GM12878 (cell line): Measurements from ENCODE around the gene CD58. TPM values are rescaled to one million over a fixed set of nuclear protein-coding genes. Genes with fewer than 3 reads are reported as not detected.

Source experiments
- FOS ChIP-seq: IDR thresholded peaks from 3 replicates; pipeline ENCODE4 v1.6.1; 2011; ENCODE audit warnings: borderline replicate concordance; ENCODE audit not compliant: insufficient read length; ENCODE audit errors: extremely low read depth
- KDM1A ChIP-seq: fragments of 200-600 bp; sonication (generic); IDR thresholded peaks from 2 replicates; pipeline ENCODE4 v1.6.1; 2016; ENCODE audit warnings: borderline replicate concordance
- LARP7 ChIP-seq: fragments of 450-650 bp; IDR thresholded peaks from 2 replicates; pipeline ENCODE4 v1.6.1; 2017; ENCODE audit warnings: mild to moderate bottlenecking
- MEF2A ChIP-seq: IDR thresholded peaks from 2 replicates; pipeline ENCODE4 v1.6.1; 2011; ENCODE audit warnings: low read depth, mild to moderate bottlenecking, low read length, moderate library complexity; ENCODE audit not compliant: insufficient read depth
- MEF2B ChIP-seq: fragments of 450-650 bp; IDR thresholded peaks from 2 replicates; pipeline ENCODE4 v1.6.1; 2018; ENCODE audit warnings: mild to moderate bottlenecking, moderate library complexity; ENCODE audit not compliant: partially characterized antibody, poor library complexity, severe bottlenecking
- NR2C1 ChIP-seq: fragments of 450-650 bp; IDR thresholded peaks from 2 replicates; pipeline ENCODE4 v1.6.1; 2017; ENCODE audit warnings: antibody characterized with exemption, mild to moderate bottlenecking, moderate library complexity
- PBX3 ChIP-seq: IDR thresholded peaks from 2 replicates; pipeline ENCODE4 v1.6.1; 2011; ENCODE audit warnings: mild to moderate bottlenecking, low read depth, low read length, moderate library complexity; ENCODE audit not compliant: insufficient replicate concordance
- POLR2AphosphoS2 ChIP-seq: IDR thresholded peaks from 2 replicates; pipeline ENCODE4 v1.6.1; 2011; ENCODE audit warnings: low read depth, mild to moderate bottlenecking, low read length, improper control_type of control experiment, moderate library complexity
- RBBP5 ChIP-seq: fragments of 200-600 bp; sonication (generic); conservative IDR thresholded peaks from 2 replicates; pipeline ENCODE4 v1.6.1; 2016
- RFX5 ChIP-seq: IDR thresholded peaks from 2 replicates; pipeline ENCODE4 v1.6.1; 2011; ENCODE audit warnings: low read depth, low read length, improper control_type of control experiment
- SMARCA5 ChIP-seq: fragments of 450-650 bp; IDR thresholded peaks from 2 replicates; pipeline ENCODE4 v1.6.1; 2017; ENCODE audit warnings: mild to moderate bottlenecking
- YY1 ChIP-seq: IDR thresholded peaks from 2 replicates; pipeline ENCODE4 v1.6.1; 2011; ENCODE audit warnings: low read depth, mild to moderate bottlenecking, low read length
- ZNF622 ChIP-seq: fragments of 450-650 bp; IDR thresholded peaks from 2 replicates; pipeline ENCODE4 v1.6.1; 2017; ENCODE audit warnings: mild to moderate bottlenecking, inconsistent platforms
- polyA plus RNA-seq, 11 experiments: library from polyadenylated mRNA; depleted of rRNA in 4 of 11; unstranded in 6 of 11; stranded (reverse) in 5 of 11; fragments of >200 nt; fragmentation: Nextera tagmentation in 4 of 11; fragmentation: Illumina TruSeq in 1 of 11; extraction: Ambion mirVana in 4 of 11; extraction: Trizol in 1 of 11; gene quantifications; 1 replicate in 1 of 11; 2 replicates in 10 of 11; pipeline versions ENCODE4 v1.2.1 to v1.2.3, GENCODE V29; 2011 to 2016; ENCODE audit warnings: inconsistent platforms in 2 of 11, missing spikeins in 2 of 11, low read depth in 1 of 11
- total RNA-seq, 4 experiments: library from RNA; depleted of rRNA in 3 of 4; stranded (reverse); fragments of >200 nt in 3 of 4; fragmentation: Illumina TruSeq in 1 of 4; extraction: Trizol in 1 of 4; gene quantifications; 2 replicates each; pipeline versions ENCODE4 v1.2.1 to v1.2.3, GENCODE V29; 2013 to 2021
- TF ChIP-seq, protein P1 (sequence below): fragments of 450-650 bp; IDR thresholded peaks from 2 replicates; pipeline ENCODE4 v1.6.1; 2017; ENCODE audit warnings: borderline replicate concordance

CD58 gene
- total and polyA plus RNA-seq, 10 of the 15 experiments (the other 5 are each of a cell fraction or from before 2014, with no cell fraction given) = 70.4 to 252 (median 129) TPM

DNA sequence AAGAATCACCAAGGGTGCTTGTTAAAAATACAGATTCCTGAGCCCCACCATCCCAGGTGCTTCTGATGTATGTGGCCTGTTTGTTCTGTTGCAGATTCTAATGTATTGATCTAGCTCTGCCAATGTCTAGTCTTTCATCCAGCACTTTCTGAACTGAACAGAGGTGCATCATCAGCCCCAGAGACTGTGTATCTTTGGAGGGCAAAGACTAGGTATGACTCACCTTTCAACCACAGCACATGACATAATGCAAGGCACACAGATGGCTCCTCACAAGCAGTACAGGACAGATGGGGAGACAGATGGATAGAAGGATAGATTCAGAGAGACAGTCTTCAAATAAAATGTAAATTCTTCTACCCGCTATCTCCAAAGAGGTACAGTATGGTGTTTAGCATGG is 32.3 kb downstream of the CD58 start (continued):
- no peak for TF ChIP-seq RBBP5
- TF ChIP-seq LARP7 = no peak
- TF ChIP-seq NR2C1 = no peak
- no peak for TF ChIP-seq ZNF622
- TF ChIP-seq POLR2AphosphoS2 = no peak
- TF ChIP-seq MEF2A = no peak
- TF ChIP-seq SMARCA5 = no peak
- no peak for TF ChIP-seq KDM1A
- no peak for TF ChIP-seq PBX3
- 0 out of 2 replicates have a peak, but pooled peaks have one; percentile 11 for TF ChIP-seq YY1
- no peak for TF ChIP-seq FOS
- no peak for TF ChIP-seq RFX5
- TF ChIP-seq, protein P1, sequence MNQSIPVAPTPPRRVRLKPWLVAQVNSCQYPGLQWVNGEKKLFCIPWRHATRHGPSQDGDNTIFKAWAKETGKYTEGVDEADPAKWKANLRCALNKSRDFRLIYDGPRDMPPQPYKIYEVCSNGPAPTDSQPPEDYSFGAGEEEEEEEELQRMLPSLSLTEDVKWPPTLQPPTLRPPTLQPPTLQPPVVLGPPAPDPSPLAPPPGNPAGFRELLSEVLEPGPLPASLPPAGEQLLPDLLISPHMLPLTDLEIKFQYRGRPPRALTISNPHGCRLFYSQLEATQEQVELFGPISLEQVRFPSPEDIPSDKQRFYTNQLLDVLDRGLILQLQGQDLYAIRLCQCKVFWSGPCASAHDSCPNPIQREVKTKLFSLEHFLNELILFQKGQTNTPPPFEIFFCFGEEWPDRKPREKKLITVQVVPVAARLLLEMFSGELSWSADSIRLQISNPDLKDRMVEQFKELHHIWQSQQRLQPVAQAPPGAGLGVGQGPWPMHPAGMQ = no peak
- TF ChIP-seq MEF2B = no peak
